Activated effector memory CD4-positive, alpha-beta T cell treated with anti-CD3 and anti-CD28 coated beads, Interleukin-2, amount 50 U/mL, for 16 hours (primary cell): ENCODE data around the gene MAP2.
"Not testable (repeated sequence)": the region's sequence is repeated elsewhere in the genome, so short reads cannot be mapped to it uniquely, and the experiment has no call there.

Source experiments
- DNase-seq: peaks from one replicate; pipeline ENCODE4 v3.0.0-alpha.2; 2020

Gene MAP2

GRCh38 chr2:209549589-209549988 is 125.7 kb downstream of the MAP2 start:
- DNase-seq, result no peak

DNA sequence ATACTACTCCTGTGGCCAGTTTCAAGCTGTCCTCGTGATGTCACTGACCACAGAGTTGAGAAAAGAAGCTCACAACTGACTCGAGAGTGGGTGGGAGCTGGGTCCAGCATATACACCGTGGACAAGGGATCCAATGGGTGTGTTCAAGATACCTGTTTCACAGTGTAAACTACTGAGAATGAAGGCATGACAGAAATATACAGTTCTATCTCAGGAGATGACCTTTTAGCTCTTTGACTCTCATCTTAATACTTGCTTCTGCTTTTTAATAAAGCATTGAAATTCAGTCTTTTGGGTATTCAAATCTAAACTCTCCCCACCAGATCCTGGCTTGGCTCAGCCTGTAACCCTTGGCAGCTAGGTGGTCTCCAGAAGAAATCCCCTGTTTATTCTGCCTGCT is 130.1 kb downstream of the MAP2 start:
- DNase-seq, result no peak

- DNase-seq, result no peak
These were observed 132.6 kb downstream of the MAP2 start for GRCh38 chr2:209556354-209556961.

- DNase-seq, result no peak
These were observed 137.1 kb downstream of the MAP2 start for GRCh38 chr2:209560911-209561310.

- DNase-seq, result no peak
These were observed 139.6 kb downstream of the MAP2 start for GRCh38 chr2:209563453-209563852.

- no peak for DNase-seq
These were observed 141.0 kb downstream of the MAP2 start for GRCh38 chr2:209564816-209565215.

- no peak for DNase-seq
These were observed 142.2 kb downstream of the MAP2 start for GRCh38 chr2:209565896-209566582.

DNA sequence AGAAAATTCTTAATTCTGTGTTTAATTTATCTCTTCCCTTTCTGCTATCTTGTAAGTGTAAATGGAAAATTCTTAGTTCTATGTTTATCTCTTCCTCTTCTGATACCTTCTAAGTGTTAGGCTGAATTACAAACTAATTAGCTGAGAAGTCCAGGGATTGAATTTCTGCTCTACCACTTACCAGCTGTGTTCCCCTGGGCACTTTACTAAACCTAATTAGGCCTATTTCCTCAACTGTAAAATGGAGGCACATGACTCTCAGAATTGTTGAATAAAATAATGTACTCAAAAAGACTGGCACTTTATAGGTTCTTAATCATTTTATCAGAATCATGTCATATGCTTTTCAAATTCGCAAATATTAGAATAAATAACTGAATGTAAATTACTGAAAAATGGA is 146.3 kb downstream of the MAP2 start:
- DNase-seq, result no peak

DNA sequence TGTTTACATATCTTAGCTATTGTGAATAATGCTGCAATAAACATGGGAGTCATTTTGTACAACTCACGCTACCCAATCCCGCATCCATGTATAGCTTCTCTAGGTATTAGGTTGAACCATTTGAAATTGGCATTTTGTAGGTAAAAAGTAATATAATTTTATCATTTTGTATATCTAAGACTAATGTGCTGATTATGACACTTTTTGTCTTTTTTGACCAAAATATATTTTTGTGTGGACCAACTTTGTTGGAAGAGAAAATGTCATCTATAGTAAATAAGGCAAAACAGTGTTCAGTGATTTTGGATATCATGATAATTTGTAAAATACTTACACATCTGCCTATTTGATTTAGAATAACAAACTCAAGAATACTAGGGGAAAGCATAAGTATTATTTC is 150.7 kb downstream of the MAP2 start:
- DNase-seq, result no peak

- DNase-seq, result no peak
These were observed 153.8 kb downstream of the MAP2 start for GRCh38 chr2:209577376-209578357.

DNA sequence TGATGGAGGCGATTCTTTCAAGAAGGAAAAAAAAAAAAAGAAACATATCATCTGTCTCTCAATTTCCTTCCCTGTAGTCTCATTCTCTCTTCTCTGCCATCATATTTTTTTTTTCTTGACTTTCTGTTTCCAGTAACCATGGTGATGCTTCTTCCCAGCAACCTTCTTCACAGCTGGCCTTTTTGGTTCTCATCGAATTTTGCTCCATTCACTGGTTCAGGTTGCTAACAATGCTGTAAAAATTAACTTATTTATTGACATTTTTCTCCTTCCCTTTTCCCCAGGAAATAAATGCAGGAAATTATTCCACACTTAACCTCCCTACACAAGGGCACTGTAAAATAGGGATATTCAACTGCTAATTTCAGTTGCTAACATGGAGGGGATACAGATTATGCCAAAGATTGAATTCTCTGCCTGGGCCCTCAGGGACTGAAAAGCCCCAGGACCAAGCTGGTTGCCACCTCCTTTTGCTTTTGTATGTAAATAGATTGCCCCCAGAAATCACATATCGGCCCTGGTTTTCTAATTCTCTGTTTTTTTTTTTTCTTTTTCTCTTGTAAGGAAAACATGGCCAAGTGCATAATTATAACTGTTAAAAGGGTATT is 154.7 kb downstream of the MAP2 start:
- no peak for DNase-seq

GRCh38 chr2:209579230-209579749 is 155.4 kb downstream of the MAP2 start:
- no peak for DNase-seq

DNA sequence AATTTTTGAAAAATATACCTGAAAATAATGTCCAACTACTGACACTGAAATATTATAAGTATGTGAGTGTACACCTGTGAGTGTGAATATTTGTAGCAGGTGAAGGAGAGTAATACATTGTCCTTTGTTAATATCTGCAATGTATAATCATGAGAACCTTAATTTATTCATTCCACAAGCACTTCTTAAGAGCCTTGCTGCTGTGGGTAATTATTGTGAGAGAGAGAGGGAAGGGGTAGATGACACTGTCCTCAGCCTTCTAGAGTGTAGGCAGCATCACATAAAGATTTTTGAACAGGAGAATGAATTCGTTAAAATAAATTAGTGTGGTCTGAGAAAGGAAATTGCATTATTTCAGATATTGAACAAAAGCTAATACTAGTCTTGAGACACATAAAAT is 157.2 kb downstream of the MAP2 start:
- no peak for DNase-seq

- DNase-seq, result no peak
These were observed 158.4 kb downstream of the MAP2 start for GRCh38 chr2:209582281-209582680.

GRCh38 chr2:209584472-209584871 is 160.6 kb downstream of the MAP2 start:
- no peak for DNase-seq

GRCh38 chr2:209584915-209585314 is 161.1 kb downstream of the MAP2 start:
- no peak for DNase-seq

DNA sequence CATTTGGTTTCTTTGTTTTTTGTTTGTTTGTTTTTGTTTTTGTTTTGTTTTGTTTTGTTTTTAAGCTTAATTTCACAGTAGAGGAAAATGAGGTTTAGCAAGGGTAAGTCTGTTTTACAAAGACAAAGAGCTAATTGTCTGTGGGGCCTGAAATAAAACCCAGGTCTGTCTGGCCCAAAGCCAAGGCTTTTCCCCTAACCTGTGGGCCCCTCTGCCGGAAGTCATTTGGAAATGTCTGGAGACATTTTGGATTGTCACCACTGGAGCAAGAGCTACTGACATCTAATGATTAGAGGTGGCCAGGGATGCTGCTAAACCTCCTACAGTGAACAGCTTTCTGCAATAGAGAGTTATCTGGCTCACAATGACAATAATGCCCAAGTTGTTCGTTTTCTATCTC is 167.2 kb downstream of the MAP2 start:
- no peak for DNase-seq

DNA sequence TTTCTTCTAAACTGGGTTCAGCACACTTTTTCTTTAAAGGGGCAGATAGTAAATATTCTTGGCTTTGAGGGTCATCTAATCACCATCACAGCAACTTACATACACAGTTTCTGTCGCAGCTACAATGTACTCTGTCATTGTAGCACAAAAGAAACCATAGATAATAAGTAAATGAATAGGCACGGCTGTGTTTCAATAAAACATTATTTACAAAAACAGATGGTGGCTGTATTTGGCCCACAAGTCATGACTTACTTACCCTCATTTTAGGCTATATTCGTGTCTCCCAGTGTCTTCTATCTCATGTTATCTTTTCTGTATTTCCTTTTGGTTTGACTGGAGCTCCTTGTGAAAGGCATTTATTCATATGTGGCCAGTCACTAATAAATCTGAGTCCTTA is 168.3 kb downstream of the MAP2 start:
- no peak for DNase-seq

GRCh38 chr2:209593930-209594329 is 170.1 kb downstream of the MAP2 start:
- no peak for DNase-seq

- DNase-seq, result no peak
These were observed 172.4 kb downstream of the MAP2 start for GRCh38 chr2:209596262-209596661.

- not testable (repeated sequence) for DNase-seq
These were observed 174.4 kb downstream of the MAP2 start for GRCh38 chr2:209598227-209598626.

GRCh38 chr2:209600341-209601171 is 176.7 kb downstream of the MAP2 start:
- DNase-seq, result no peak
